HG02981 (cell line): ENCODE measurements around the gene CCL1.
"Not testable (repeated sequence)": the region's sequence is repeated elsewhere in the genome, so short reads cannot be mapped to it uniquely, and the experiment has no call there.

Source experiments
- ATAC-seq: cut with Tn5 transposase; IDR thresholded peaks from one replicate; pipeline ENCODE4 v1.9.1; 2021; ENCODE audit warnings: mild to moderate bottlenecking, moderate library complexity; ENCODE audit not compliant: unreplicated experiment

CCL1 gene

DNA sequence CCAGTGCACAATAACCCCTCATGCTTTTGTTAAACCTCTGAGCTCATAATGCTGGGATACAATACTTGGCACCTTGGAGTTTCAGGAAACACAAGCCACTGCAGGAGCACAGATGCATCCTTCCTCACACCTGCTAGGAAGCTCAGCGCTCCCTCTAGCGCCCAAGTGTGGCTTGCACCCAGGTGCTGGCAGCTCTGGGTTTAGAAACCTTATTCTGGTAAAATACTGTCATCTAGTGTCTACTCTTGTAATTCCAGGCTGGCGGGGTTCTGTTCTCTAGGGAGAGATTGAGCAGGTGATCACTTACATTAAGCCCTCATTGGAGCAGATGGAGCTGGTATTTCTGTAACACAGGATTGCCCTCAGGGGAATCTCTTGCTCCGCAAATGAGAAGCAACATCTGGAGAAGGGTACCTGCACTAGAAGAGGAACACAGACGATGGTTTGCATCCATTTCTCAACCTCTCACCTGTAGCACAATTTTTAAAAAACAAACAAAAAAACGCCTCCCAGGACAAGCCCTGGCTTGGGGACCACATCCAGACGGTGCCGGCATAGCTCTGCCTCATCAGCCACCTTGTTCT lies 1.5 kb downstream of the CCL1 start:
- peak; percentile 71 for ATAC-seq

DNA sequence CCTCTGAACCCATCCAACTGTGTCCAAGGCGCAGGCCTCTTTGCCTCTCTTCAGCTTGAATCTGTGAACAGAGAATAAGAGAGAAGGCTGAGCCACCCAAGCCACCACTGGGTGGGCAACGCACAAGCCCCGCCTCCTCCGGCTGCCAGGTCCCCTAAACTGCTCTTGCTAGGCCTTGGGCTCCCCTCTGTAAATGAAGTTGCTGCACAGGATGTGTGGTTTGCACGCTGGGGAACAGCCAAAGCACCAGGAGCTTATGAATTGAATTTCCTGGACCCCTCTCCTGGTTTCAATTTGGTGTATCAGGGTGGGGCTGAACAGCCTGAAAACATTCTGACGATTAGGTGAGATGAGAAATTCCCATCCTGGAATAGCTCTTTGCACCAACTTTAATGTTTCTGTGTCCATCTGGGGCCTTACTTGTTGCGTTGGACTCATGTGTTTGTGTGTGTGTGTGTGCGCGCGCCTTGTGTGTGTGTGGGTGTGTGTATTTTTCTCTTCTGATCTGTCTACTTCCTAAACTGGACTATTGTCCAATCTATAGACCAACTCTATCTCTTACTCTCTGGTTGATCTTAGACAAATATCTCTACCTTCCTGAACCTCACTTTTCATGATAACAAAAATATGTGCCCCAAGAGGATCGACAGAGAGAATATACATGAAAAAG lies 2.3 kb downstream of the CCL1 start:
- no peak for ATAC-seq

DNA sequence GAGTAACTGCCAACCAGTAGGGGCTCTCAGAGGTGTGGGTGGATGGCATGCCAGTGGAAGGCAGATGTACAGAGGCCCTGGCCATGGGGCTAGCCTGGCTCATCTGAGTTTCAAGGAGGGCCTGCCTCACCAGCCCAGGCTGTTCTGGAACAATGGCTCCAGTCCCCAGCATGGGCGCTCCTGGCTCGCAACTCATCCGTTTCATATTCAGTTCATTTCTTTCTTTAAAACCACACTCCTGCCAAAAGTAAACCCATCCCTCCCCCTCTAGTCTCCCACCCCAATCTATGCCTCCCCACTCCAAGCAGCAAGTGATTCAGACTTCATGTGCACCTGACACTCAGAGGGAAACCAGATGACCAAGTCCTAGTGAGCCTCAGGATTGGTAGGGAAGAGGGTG lies 4.4 kb downstream of the CCL1 start:
- ATAC-seq, result no peak

DNA sequence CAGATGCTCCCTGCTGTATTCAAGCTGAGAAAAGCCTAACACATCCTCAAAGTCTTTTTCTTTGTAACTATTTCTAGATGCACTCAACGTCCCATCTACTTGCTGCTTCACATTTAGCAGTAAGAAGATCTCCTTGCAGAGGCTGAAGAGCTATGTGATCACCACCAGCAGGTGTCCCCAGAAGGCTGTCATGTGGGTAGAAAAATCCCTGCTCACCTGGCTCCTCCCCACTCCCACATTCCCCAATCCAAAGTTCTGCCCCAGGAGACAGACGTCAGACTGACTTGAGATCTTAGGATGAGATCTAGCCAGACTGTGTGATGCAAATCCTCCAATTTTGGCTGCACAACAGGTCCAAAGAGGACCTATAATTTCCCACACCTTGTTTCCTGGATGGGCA lies 5.6 kb downstream of the CCL1 start:
- ATAC-seq, result no peak

DNA sequence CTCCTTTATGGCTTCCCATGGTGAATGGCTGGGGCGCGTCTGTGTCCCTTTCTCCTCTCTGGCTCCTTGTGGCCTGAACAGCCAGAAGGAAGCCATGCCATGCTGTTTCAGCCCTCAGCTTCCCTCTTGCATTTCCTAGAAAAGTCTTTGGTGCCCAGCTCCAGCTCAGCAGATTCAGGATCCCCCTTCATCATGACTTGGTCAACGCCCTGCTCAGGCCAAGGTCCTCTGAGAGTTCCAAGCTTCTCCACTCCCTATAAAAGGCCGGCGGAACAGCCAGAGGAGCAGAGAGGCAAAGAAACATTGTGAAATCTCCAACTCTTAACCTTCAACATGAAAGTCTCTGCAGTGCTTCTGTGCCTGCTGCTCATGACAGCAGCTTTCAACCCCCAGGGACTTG lies 6.8 kb downstream of the CCL1 start, which contains the start of gene CCL13:
CCL13 (plus strand) TSS at position 287 of the 400 bp plus-strand sequence; CDS start at position 334, 47 bp downstream.
- ATAC-seq, result no peak

DNA sequence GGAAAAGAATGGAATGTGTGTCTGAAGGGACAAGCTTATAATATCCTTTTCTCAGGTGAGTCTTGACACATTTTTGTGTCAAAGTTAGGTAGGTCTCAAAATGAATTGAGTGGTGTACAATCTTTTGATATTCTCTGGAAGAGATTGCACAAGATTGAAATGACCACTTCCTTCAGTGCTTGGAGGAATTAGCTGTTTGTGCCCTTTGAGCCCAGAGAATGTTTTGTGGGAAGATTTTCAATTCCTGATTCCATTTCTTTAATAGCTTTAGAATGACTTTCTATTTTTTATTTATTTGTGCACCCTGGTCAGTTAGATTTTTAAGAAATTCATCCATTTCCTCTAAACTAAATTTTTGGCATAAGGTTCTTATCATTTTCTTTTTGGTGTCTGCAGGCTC lies 8.4 kb downstream of the CCL1 start:
- ATAC-seq, result no peak

DNA sequence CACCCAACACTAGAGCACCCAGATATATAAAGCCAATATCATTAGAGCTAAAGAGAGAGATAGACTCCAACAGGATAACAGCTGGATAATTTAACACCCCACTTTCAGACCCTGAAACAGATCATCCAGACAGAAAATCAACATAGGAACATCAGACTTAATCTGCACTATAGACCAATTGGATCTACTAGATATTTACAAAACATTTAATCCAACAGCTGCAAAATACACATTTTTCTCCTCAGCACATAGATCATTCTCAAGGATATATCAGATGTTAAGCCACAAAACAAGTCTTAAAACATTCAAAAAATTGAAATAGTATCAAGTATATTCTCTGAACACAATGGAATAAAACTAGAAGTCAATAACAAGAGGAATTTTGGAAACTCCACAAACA lies 10.8 kb downstream of the CCL1 start:
- no peak for ATAC-seq

DNA sequence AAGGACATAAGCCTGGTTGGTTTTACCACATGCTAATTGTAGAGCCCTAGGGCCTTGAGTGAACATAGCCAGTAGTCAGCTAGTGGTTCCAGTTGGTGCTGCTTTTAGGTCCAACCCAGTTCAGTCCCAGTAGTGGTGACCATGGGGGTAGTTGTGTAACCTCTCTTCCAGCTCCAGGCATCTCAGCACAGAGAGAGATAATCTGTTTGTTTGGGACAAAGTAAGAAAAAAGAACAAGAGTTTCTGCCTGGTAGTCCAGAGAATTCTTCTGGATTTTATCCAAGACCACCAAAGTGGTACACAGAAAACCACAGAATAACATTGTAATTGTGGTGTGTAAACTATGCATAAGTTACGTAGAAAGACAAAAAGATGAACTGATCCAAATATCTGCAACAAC lies 11.9 kb downstream of the CCL1 start:
- ATAC-seq, result no peak

DNA sequence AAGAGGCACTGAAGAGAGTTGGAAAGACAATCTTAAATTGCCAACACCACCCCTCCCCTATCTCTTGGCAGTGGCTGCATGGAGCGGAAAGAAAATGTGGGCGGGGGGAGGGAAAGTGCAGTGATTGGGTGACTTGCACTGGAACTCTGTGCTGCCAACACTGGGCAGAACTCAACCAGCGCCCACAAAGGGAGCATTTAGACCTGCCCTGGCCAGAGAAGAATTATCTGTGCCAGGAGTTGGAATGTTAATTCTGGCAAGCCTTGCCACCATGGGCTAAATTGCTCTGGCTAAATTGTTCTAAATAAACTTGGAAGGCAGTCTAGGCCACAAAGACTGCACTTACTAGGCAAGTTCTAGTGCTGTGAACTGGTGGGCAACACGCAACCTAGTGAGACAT lies 13.3 kb downstream of the CCL1 start:
- no peak for ATAC-seq

DNA sequence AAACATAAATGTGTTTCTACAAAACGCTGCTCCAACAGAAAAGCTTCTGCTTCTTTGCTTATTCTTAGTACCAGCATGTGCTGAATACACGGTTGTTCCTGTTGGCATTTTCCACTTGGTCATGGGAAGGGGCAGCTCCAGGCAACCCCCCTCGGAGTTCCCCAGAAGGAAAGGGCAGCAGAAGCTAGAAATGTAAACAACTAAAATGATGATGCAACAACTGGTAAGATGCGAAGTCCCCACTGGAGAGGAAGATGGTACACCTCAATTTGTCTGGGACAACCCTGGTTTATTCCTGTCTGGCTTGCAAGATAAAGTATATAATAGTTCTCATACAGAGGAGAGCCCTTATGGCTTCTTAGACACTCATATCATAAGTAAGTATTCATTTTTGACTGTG lies 16.0 kb downstream of the CCL1 start:
- no peak for ATAC-seq

DNA sequence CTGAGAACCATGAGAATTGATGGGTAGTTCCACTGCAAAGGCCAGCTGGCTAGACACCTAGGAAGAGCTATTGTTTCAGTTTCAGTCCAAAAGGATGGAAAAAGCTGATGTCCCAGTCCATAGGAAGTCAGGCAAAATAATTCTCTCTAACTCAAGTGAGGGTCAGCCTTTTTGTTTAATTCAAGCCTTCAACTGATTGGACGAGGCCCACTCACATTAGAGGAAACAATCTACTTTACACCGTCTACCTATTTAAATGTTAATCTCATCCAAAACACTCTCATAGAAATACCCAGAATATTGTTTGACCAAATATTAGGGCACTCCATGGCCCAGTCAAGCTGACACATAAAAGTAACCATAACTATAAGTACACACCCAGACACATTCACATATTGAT lies 21.1 kb downstream of the CCL1 start:
- ATAC-seq, result no peak

DNA sequence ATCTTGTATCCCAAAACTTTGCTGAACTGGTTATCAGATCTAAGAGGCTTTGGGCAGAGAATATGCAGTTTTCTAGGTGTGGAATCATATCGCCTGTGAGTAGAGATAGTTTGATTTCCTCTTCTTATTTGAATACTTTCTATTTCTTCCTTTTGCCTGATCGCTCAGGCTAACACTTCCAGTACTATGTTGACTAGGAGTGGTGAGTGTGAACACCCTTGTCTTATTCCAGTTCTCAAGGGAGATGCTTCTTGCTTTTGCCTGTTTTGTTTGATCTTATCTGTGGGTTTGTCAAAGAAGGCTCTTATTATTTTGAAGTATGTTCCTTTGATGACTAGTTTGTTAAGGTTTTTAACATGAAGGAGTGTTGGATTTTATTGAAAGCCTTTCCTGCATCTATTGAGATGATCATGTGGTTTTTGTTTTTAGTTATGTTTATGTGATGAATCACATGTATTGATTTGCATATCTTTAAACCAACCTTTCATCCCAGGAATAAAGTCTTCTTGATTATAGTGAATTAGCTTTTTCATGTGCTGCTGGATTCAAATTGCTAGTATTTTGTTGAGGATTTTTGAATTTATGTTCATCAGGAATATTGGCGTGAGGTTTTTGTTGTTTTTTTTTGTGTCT lies 23.8 kb downstream of the CCL1 start:
- no peak for ATAC-seq

DNA sequence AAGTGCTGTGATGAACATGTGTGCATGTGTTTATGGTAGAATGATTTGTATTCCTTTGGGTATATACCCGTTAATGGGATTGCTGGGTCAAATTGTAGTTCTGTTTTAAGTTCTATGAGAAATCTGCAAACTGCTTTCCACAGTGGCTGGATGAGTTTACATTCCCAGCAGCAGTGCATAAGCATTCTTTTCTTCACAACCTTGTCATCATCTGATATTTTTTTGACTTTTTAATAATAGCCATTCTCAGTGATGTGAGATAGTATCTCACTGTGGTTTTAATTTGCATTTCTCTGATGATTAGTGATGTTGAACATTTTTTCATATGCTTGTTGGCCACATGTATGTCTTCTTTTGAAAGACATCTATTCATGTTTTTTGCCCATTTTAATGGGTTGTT lies 25.3 kb downstream of the CCL1 start:
- no peak for ATAC-seq

DNA sequence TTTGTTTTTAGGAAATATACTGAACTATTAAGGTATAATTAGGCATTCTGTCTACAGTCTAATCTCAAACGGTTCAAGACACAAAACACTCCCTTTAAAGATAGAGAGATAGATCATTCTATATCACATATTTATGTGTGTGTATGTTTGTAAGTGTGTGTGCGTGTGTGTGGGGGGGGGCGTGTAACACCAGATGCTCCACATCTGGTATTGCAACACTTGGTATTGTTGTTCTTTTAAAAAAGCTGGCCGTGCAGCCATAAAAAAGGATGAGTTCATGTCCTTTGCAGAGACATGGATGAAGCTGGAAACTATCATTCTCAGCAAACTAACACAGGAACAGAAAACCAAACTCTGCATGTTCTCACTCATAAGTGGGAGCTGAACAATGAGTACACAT lies 35.5 kb downstream of the CCL1 start:
- not testable (repeated sequence) for ATAC-seq

DNA sequence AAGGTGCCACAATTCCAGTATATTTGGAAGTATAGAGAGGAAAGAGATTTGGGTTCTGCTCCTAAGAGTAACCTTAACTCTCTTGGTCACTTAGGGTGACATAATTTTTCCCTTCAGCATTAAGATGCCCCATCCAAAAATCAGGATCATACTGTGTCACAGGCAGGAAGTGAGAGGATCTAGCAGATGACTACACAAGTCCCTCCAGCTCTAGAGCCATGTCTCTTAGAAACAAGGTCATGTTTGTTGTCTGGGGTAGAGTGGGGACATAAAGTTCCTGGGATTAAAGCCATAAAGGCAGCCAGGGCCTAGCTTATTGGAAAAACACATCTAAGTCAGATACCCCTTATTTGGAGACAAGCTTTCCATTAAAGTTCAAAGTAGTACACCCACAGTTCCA lies 41.1 kb downstream of the CCL1 start:
- no peak for ATAC-seq

DNA sequence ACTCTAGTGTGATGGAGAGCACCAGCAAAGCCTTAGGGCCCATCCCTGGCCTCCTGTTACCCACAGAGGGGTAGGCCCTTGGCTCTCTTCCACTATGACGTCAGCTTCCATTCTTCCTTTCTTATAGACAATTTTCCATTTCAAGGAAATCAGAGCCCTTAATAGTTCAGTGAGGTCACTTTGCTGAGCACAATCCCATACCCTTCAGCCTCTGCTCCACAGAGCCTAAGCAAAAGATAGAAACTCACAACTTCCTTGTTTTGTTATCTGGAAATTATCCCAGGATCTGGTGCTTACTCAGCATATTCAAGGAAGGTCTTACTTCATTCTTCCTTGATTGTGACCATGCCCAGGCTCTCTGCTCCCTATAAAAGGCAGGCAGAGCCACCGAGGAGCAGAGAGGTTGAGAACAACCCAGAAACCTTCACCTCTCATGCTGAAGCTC lies 44.0 kb downstream of the CCL1 start, which contains the start of gene CCL8:
CCL8 (plus strand) TSS at position 397 of the 445 bp plus-strand sequence. CDS start 67 bp downstream, outside the sequence.
- no peak for ATAC-seq

DNA sequence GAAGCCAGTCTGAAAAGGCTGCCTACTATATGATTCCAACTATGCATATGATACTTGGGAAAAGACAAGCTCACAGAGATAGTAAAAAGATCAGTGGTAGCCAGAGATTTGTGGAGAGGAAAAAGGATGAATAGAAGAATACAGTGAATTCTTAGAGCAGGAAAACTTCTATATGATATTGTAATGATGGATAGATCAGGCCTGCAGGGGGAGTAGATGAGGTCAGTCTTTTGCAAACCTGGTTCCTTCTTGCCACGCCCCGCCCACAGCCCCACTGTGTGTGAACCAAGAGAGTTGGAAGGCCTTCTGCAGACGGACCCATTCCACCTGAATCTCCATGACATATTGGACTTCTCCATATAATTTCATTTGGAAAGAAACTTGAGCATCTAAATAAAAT lies 44.6 kb downstream of the CCL1 start:
- no peak for ATAC-seq

DNA sequence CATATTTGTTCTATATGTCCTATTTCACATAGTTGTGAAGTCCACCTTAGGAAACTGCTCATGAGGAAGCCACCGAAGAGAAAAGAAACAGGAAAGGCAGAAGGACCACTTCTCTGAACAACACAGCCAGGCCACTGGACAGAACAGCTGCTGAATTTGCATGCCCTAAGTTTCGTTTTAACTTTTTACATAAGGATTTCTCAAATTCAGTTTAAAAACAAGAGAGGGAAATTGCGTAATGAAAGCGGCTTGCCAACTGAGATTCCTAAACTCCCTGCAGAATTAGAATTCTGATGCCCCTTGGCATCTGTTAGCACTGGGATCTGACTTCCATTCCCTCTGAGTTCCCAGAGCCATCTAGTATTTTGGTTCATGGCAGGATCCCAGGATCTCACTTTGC lies 48.8 kb downstream of the CCL1 start:
- no peak for ATAC-seq

DNA sequence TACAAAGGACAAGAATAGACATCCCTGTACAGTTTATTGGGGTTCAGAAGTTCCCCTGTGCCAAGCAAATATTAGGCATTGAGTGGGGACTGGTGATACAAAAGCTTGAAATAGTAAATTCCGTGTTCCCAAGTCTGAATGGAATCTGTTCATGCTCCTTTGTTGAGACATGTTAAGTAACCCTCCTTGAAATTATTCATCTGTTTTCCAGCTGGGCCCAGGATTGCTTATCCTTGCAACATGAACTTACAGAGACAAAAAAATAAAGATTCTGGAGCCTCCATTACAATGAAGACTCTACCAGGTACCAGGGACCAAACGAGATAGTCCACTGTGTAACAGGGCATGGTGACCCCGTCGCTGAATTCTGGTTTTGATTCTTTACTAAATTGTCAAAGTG lies 49.9 kb downstream of the CCL1 start:
- no peak for ATAC-seq

DNA sequence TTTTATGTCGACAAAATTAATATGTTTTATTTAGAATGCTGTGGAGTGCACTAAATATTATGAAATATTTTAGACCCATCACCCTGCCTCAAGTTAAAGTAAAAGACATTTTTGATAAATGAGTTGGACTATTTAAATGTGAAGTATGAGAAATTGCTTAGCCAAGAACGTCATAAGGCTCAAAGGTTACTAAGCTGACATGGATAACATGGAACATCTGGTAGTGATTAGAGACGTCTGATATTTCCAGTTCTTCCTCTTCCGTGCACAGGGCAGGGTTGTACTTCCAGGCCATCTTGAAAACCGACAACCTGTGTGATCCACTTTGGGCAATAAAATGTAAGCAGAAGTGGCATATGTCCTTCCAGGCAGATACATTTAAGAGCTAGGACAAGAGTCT lies 51.0 kb downstream of the CCL1 start:
- ATAC-seq, result no peak

DNA sequence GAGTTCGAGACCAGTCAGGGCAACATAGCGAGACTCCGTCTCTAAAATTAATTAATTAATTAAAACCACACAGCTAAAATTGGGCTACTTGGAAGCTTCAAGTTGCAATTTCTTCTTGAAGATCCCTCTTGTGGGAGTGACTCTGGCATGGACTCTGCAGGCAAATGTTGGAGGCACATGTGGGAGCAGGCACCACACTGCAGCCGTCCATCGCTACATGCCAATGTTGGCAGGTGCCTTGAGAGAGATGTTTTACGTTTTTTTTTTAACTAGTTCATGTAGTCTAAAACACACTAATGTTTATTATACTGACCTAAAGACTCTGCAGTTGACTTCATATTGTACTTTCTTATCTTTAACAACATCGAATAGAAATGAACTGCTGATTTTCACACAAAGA lies 51.7 kb downstream of the CCL1 start:
- no peak for ATAC-seq
